Upper lobe of left lung (tissue), 4 donors: Measurements from ENCODE around the gene PPFIA3.
A peak's percentile ranks its signal among the peaks of the same experiment; 100 is the strongest.

Experiments
- EP300 ChIP-seq, 4 donors: sonication (generic); formaldehyde crosslinking; IDR thresholded peaks; one replicate each; pipeline ENCODE4 v1.5.1; 2017; ENCODE audit warnings: antibody characterized with exemption in 4 of 4, control low read depth in 2 of 4
- POLR2A ChIP-seq, 4 donors: fragments of 450-650 bp; IDR thresholded peaks; one replicate each; pipeline ENCODE4 v1.5.1; 2016 to 2017; ENCODE audit warnings: antibody characterized with exemption in 4 of 4, mild to moderate bottlenecking in 2 of 4
- POLR2AphosphoS5 ChIP-seq, 2 donors: sonication (generic); formaldehyde crosslinking; IDR thresholded peaks; one replicate each; pipeline ENCODE4 v1.5.1; 2017; ENCODE audit warnings: antibody characterized with exemption in 2 of 2
- TF ChIP-seq, protein P1 (sequence below), 6 experiments: fragments of 450-650 bp in 4 of 6; fragments of 200-600 bp in 2 of 6; sonication (generic) in 2 of 6; IDR thresholded peaks; one replicate each; pipeline ENCODE4 v1.5.1; 2016 to 2019; ENCODE audit warnings: antibody characterized with exemption in 6 of 6

DNA sequence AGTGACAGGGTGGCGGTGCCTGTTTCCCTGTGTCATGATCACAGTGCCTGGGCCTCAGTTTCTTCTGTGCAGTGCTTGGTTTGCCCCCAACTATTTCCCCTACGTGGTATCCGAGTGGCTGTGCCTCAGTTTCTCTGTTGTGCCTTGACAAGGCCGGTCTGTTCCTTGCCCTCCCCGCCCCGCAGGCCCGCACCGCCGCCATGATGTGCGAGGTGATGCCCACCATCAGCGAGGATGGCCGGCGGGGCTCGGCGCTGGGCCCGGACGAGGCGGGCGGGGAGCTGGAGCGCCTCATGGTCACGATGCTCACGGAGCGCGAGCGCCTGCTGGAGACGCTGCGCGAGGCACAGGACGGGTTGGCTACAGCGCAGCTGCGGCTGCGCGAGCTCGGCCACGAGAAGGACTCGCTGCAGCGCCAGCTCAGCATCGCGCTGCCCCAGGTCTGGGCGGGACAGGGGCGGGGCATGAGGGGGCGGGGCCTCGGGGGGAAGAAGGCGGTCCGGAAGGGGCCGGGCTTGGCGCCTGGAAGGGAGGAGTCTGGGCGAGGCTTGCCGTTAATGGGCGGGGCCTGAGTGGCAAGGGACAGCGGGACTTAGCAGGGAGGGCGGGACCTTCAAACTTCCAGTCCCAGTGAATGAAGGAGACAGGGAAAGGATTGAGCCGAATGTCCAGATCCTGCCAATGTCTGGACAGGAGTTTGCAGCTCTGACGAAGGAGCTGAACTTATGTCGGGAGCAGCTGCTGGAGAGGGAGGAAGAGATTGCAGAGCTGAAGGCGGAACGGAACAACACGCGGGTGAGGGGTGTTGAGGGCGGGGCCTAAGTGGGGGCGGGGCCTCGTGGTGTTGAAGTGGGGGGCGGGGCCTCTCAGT lies 8.6 kb downstream of the PPFIA3 start:
- TF ChIP-seq POLR2A (IDR thresholded peaks at IDR 0.05): no peak
- TF ChIP-seq, protein P1, sequence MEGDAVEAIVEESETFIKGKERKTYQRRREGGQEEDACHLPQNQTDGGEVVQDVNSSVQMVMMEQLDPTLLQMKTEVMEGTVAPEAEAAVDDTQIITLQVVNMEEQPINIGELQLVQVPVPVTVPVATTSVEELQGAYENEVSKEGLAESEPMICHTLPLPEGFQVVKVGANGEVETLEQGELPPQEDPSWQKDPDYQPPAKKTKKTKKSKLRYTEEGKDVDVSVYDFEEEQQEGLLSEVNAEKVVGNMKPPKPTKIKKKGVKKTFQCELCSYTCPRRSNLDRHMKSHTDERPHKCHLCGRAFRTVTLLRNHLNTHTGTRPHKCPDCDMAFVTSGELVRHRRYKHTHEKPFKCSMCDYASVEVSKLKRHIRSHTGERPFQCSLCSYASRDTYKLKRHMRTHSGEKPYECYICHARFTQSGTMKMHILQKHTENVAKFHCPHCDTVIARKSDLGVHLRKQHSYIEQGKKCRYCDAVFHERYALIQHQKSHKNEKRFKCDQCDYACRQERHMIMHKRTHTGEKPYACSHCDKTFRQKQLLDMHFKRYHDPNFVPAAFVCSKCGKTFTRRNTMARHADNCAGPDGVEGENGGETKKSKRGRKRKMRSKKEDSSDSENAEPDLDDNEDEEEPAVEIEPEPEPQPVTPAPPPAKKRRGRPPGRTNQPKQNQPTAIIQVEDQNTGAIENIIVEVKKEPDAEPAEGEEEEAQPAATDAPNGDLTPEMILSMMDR (IDR thresholded peaks at IDR 0.05): peak in 4 of 6 experiments; percentile 42 to 64 (median 59)
- peak in 1 of 2 donors; percentile 51 for TF ChIP-seq POLR2AphosphoS5 (IDR thresholded peaks at IDR 0.05)
- TF ChIP-seq EP300 (IDR thresholded peaks at IDR 0.05): no peak
